H1 (cell line): ENCODE results near the gene SIPA1L3.

Experiments used
- CBX5 ChIP-seq: fragments of 300-800, 300-1000 bp; sonication (generic); IDR thresholded peaks from 2 replicates; pipeline ENCODE4 v1.7.1; 2016; ENCODE audit warnings: antibody characterized with exemption, low read length, low read depth
- CBX8 ChIP-seq: fragments of 300-800, 300-1000 bp; sonication (generic); IDR thresholded peaks from 2 replicates; pipeline ENCODE4 v1.7.1; 2016; ENCODE audit warnings: low read depth, low read length, borderline replicate concordance
- CREB1 ChIP-seq: IDR thresholded peaks from 2 replicates; pipeline ENCODE4 v1.6.1; 2012; ENCODE audit warnings: inconsistent platforms
- EP300 ChIP-seq, 2 experiments: IDR thresholded peaks; 1 replicate in 1 of 2; 2 replicates in 1 of 2; pipeline ENCODE4 v1.6.1; 2011 to 2012; ENCODE audit warnings: low read depth in 2 of 2, low read length in 2 of 2, mild to moderate bottlenecking in 2 of 2, borderline replicate concordance in 1 of 2, inconsistent platforms in 1 of 2, moderate library complexity in 1 of 2
- NRF1 ChIP-seq: IDR thresholded peaks from 2 replicates; pipeline ENCODE4 v1.6.1; 2011; ENCODE audit warnings: mild to moderate bottlenecking, low read depth, low read length, improper control_type of control experiment
- SUZ12 ChIP-seq: fragments of 200-600 bp; sonication (generic); IDR thresholded peaks from 2 replicates; pipeline ENCODE4 v1.6.1; 2012; ENCODE audit warnings: mild to moderate bottlenecking, inconsistent platforms, low read length, moderate library complexity, mixed read lengths
- ZNF274 ChIP-seq: IDR thresholded peaks from 2 replicates; pipeline ENCODE4 v1.7.0; 2012; ENCODE audit warnings: low read length, borderline replicate concordance; ENCODE audit errors: extremely low read depth
- TF ChIP-seq, protein P1 (sequence below), 3 experiments: IDR thresholded peaks; 1 replicate in 2 of 3; 2 replicates in 1 of 3; pipeline versions ENCODE4 v1.5.1 to v1.6.1; 2011; ENCODE audit warnings: low read length in 3 of 3, mild to moderate bottlenecking in 3 of 3, inconsistent platforms in 2 of 3, low read depth in 1 of 3, moderate library complexity in 1 of 3; ENCODE audit not compliant: insufficient read depth in 1 of 3; ENCODE audit errors: control extremely low read depth in 1 of 3
- TF ChIP-seq, protein P2 (sequence below): IDR thresholded peaks from 2 replicates; pipeline ENCODE4 v1.6.1; 2011; ENCODE audit warnings: low read length, improper control_type of control experiment

DNA sequence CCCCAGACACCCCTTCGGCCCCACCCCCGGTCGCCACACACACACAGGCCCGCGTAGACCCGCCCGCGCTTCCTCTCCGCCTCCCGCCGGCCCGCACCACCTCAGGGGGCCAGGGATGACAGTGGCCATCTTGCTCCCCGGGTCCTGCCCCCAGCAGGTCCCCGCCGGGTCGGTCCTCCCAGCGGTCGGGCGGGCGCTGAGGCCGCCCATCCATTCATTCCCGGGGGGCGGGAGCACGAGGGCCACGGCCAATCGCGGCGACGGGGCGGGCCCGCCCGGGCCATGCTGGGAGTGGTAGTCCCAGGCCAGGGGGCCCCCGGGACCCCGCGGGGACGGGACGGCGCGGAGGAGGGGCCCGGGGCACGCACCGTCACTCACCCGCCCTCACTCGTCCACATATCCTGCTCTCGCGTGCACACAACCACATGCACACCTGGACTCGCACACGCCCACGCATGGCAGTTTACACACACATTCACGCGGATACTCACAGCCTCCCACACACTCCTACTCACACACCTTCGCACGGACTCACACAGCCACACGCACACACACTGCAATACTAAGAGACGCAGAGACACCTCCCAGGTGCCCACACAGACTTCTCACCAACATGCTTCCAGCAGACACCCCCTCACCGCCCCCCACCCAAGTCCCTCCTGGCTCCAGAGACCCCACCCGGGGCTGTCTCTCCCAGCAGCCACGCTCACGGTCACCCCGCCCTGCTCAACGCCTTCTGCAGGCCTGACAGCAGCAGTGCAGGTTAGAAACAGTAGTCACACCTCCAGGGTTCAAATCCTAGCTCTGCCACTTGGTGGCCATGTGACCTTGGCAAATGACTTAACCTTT lies 317.2 kb downstream of the SIPA1L3 start, which contains the start of gene DPF1:
- TF ChIP-seq CREB1 (peak; percentile 53; the same call in 1 of the 2 replicates), ZNF274 (no peak), CBX5 (no peak), EP300 (IDR thresholded peaks at IDR 0.05; ENCODE audit: borderline replicate concordance in 1 of 2, low read depth in 2 of 2, low read length in 2 of 2) (no peak), NRF1 (no peak), SUZ12 (0 out of 2 replicates have a peak, but pooled peaks have one; percentile 25), CBX8 (no peak)
- TF ChIP-seq, protein P1, sequence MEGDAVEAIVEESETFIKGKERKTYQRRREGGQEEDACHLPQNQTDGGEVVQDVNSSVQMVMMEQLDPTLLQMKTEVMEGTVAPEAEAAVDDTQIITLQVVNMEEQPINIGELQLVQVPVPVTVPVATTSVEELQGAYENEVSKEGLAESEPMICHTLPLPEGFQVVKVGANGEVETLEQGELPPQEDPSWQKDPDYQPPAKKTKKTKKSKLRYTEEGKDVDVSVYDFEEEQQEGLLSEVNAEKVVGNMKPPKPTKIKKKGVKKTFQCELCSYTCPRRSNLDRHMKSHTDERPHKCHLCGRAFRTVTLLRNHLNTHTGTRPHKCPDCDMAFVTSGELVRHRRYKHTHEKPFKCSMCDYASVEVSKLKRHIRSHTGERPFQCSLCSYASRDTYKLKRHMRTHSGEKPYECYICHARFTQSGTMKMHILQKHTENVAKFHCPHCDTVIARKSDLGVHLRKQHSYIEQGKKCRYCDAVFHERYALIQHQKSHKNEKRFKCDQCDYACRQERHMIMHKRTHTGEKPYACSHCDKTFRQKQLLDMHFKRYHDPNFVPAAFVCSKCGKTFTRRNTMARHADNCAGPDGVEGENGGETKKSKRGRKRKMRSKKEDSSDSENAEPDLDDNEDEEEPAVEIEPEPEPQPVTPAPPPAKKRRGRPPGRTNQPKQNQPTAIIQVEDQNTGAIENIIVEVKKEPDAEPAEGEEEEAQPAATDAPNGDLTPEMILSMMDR (IDR thresholded peaks at IDR 0.05; ENCODE audit: control extremely low read depth in 1 of 3, insufficient read depth in 1 of 3, low read depth in 1 of 3, low read length in 3 of 3) = peak; percentile 62 to 66 (median 63)
- TF ChIP-seq, protein P2, sequence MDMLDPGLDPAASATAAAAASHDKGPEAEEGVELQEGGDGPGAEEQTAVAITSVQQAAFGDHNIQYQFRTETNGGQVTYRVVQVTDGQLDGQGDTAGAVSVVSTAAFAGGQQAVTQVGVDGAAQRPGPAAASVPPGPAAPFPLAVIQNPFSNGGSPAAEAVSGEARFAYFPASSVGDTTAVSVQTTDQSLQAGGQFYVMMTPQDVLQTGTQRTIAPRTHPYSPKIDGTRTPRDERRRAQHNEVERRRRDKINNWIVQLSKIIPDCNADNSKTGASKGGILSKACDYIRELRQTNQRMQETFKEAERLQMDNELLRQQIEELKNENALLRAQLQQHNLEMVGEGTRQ = peak; percentile 74
